Measurements from ENCODE around the gene KIAA1958. TPM values are rescaled to one million over a fixed set of nuclear protein-coding genes. Genes with fewer than 3 reads are reported as not detected.

The KIAA1958 gene
- total and polyA plus RNA-seq, 2 donors from 2014 or later, result 2.6 to 15.3 TPM

GRCh38 chr9:112700085-112700484 lies 213.5 kb downstream of the KIAA1958 start:
- Histone ChIP-seq H3K4me3 (ENCODE audit: low read length in 3 of 3) (no peak overlapping the region), H3K27me3 (ENCODE audit: control insufficient read depth, insufficient read depth, low read length) (no peaks in the 10 kb centered on the region), H3K4me1 (ENCODE audit: control insufficient read depth in 2 of 3, insufficient read depth in 2 of 3, low read depth in 1 of 3, low read length in 3 of 3) (no peaks in the 10 kb centered on the region), H3K27ac (ENCODE audit: low read depth in 2 of 2, low read length in 2 of 2) (no peak overlapping the region), H3K9ac (ENCODE audit: low read length in 3 of 3) (no peak overlapping the region), H3K36me3 (ENCODE audit: control insufficient read depth in 2 of 3, insufficient read depth in 3 of 3, low read length in 3 of 3) (peaks cover 0 to 3% (median 0%) of the 10 kb centered on the region in 3 donors), H3K9me3 (ENCODE audit: control insufficient read depth in 2 of 3, insufficient read depth in 1 of 3, low read length in 3 of 3) (no peaks in the 10 kb centered on the region)
- TF ChIP-seq, protein P1, sequence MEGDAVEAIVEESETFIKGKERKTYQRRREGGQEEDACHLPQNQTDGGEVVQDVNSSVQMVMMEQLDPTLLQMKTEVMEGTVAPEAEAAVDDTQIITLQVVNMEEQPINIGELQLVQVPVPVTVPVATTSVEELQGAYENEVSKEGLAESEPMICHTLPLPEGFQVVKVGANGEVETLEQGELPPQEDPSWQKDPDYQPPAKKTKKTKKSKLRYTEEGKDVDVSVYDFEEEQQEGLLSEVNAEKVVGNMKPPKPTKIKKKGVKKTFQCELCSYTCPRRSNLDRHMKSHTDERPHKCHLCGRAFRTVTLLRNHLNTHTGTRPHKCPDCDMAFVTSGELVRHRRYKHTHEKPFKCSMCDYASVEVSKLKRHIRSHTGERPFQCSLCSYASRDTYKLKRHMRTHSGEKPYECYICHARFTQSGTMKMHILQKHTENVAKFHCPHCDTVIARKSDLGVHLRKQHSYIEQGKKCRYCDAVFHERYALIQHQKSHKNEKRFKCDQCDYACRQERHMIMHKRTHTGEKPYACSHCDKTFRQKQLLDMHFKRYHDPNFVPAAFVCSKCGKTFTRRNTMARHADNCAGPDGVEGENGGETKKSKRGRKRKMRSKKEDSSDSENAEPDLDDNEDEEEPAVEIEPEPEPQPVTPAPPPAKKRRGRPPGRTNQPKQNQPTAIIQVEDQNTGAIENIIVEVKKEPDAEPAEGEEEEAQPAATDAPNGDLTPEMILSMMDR (IDR thresholded peaks at IDR 0.05; ENCODE audit: borderline replicate concordance, extremely low read depth, insufficient read depth), result no peak
- intact Hi-C loops (cut with DNase I), result no loop called here
- FAIRE-seq (no peak), DNase-seq (no peak)

- no peaks in the 10 kb centered on the region for H3K4me1 ChIP-seq (ENCODE audit: control insufficient read depth in 2 of 3, insufficient read depth in 2 of 3, low read depth in 1 of 3, low read length in 3 of 3)
- peaks cover 0 to 3% (median 0%) of the 10 kb centered on the region in 3 donors for H3K36me3 ChIP-seq (ENCODE audit: control insufficient read depth in 2 of 3, insufficient read depth in 3 of 3, low read length in 3 of 3)
- H3K4me3 ChIP-seq (ENCODE audit: low read length in 3 of 3), result no peak overlapping the region
- no peak overlapping the region for H3K27ac ChIP-seq (ENCODE audit: low read depth in 2 of 2, low read length in 2 of 2)
- H3K9ac ChIP-seq (ENCODE audit: low read length in 3 of 3), result no peak overlapping the region
- no peak for DNase-seq
- no peaks in the 10 kb centered on the region for H3K27me3 ChIP-seq (ENCODE audit: control insufficient read depth, insufficient read depth, low read length)
- TF ChIP-seq, protein P1 (IDR thresholded peaks at IDR 0.05; ENCODE audit: borderline replicate concordance, extremely low read depth, insufficient read depth), result no peak
- no peaks in the 10 kb centered on the region for H3K9me3 ChIP-seq (ENCODE audit: control insufficient read depth in 2 of 3, insufficient read depth in 1 of 3, low read length in 3 of 3)
- intact Hi-C loops (cut with DNase I), result no loop called here
- FAIRE-seq, result no peak
These were observed 216.7 kb downstream of the KIAA1958 start for GRCh38 chr9:112703304-112703703.

GRCh38 chr9:112705768-112706427 lies 219.3 kb downstream of the KIAA1958 start:
- intact Hi-C loops (cut with DNase I), result no loop called here
- DNase-seq (peak in 3 of 5 donors; percentile 31 to 88 (median 68)), FAIRE-seq (peak; percentile 11)
- no peaks in the 10 kb centered on the region for H3K4me1 ChIP-seq (ENCODE audit: control insufficient read depth in 2 of 3, insufficient read depth in 2 of 3, low read depth in 1 of 3, low read length in 3 of 3)
- H3K4me3 ChIP-seq (ENCODE audit: low read length in 3 of 3), result no peak overlapping the region
- H3K27me3 ChIP-seq (ENCODE audit: control insufficient read depth, insufficient read depth, low read length), result no peaks in the 10 kb centered on the region
- TF ChIP-seq, protein P1 (IDR thresholded peaks at IDR 0.05; ENCODE audit: borderline replicate concordance, extremely low read depth, insufficient read depth), result peak; percentile 61
- no peaks in the 10 kb centered on the region for H3K9me3 ChIP-seq (ENCODE audit: control insufficient read depth in 2 of 3, insufficient read depth in 1 of 3, low read length in 3 of 3)
- peaks cover 0 to 3% (median 0%) of the 10 kb centered on the region in 3 donors for H3K36me3 ChIP-seq (ENCODE audit: control insufficient read depth in 2 of 3, insufficient read depth in 3 of 3, low read length in 3 of 3)
- no peak overlapping the region for H3K27ac ChIP-seq (ENCODE audit: low read depth in 2 of 2, low read length in 2 of 2)
- H3K9ac ChIP-seq (ENCODE audit: low read length in 3 of 3), result no peak overlapping the region
